Measurements from ENCODE around the gene EPAS1.

The EPAS1 gene

GRCh38 chr2:46320141-46320567 lies 22.9 kb downstream of the EPAS1 start:
- no peak for DNase-seq (ENCODE audit: low read depth in 2 of 2)

- no peak for DNase-seq (ENCODE audit: low read depth in 2 of 2)
These were observed 26.5 kb downstream of the EPAS1 start for GRCh38 chr2:46323730-46324129.

GRCh38 chr2:46325182-46325928 lies 28.1 kb downstream of the EPAS1 start:
- no peak for DNase-seq (ENCODE audit: low read depth in 2 of 2)

- no peak for DNase-seq (ENCODE audit: low read depth in 2 of 2)
These were observed 29.2 kb downstream of the EPAS1 start for GRCh38 chr2:46326231-46326980.

DNA sequence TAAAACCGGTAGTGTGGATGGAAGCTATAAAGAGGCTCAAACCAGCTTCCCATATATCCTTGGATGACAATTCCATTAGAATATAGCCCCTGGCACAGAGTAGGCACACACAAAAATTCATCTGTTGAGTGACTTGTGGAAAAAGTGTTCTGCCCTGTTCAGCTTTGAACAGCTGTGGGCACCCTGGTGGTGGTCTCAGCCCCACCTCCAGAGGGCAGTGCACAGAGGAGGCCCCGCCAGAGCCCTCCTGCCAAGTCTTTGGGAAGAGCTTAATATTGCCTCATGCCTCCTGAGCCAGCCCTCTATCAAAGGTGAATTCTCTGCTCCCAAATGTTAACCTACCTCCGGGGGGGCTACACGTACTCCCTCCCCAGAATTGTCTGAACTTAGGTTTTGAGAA lies 30.4 kb downstream of the EPAS1 start:
- DNase-seq (ENCODE audit: low read depth in 2 of 2), result no peak

DNA sequence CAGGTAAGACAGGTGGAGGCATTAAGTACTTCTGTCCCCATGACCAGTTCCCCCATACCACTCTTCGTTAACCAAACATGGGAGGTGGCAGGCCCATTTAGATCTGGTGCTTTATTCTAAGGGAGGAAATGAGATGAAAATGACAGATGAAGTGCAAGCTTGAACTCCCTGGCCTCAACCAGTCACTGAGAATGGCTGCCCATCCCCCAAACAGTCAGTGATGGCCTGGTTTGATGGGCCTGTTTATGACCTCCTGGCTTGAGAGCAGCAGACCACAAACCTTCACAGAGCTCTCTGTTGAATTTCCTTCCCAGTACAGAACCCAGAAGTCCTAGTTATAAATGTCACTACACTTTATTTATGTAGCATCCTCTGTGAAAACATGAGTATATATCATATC lies 31.1 kb downstream of the EPAS1 start:
- no peak for DNase-seq (ENCODE audit: low read depth in 2 of 2)

DNA sequence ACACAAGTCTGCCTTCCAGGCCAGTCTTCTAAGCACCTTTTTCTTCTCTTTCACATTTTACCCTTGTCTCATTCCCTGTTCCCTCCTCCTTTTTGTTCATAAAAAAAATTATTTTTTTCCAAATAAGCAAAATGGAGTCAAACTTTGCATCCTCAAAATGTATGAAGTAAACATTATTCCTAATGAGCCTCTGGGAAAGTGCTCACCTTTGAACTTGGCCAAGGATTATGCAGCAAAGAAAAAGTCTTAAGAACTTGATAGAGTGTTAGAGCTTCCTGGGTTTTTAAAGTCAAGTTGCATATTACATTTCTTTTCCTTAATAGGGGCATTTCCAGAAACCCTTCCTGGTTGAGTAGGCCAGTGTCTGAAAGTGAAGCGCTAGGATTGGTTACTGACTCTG lies 31.6 kb downstream of the EPAS1 start:
- DNase-seq (ENCODE audit: low read depth in 2 of 2), result no peak

DNA sequence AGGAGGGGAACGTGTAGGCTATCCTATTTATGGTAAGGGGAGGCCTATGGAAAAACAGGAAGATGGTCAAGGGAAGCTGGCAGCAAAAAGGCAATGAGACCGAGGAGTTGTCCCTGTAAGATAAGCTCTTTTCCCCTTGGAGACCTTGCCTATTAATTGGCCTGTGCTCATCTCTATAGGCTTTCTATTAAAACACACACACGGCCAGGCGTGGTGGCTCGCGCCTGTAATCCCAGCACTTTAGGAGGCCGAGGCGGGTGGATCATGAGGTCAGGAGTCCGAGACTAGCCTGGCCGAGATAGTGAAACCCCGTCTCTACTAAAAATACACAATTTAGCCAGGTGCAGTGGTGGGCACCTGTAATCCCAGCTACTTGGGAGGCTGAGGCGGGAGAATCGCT lies 32.1 kb downstream of the EPAS1 start:
- DNase-seq (ENCODE audit: low read depth in 2 of 2), result no peak

GRCh38 chr2:46329803-46330775 lies 32.9 kb downstream of the EPAS1 start:
- DNase-seq (ENCODE audit: low read depth in 2 of 2), result no peak

DNA sequence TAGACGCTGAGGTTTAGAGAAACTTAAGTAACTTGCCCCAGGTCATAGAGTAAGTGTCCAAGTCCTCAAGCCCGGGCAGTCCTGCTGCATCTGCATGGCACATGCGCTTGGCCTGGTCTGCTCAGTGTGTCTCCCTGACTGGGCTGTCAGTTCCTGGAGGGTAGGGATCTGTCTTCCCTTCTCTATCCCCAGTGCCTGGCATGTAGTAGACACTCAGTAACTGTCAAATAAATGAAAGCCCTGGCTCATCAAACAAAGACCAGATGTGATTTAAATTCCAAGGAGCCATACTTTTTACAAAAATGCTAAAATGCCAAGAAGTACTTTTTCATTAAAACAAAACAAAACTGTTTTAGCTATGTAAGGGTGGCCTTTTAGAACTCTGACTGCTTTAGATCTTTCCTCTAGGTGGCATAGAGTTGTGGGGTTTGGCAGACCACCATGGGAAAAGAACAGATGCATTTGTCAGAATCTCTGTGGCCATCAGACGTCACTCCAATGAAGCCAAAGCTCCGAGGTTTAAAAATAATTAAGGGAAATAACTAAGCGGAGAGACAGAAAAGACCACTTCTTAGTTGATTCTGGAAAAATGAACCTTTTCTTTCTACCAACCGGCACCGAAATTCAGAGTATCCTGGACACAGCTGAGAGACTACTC lies 34.0 kb downstream of the EPAS1 start:
- no peak for DNase-seq (ENCODE audit: low read depth in 2 of 2)

- DNase-seq (ENCODE audit: low read depth in 2 of 2), result no peak
These were observed 35.6 kb downstream of the EPAS1 start for GRCh38 chr2:46332686-46333281.

DNA sequence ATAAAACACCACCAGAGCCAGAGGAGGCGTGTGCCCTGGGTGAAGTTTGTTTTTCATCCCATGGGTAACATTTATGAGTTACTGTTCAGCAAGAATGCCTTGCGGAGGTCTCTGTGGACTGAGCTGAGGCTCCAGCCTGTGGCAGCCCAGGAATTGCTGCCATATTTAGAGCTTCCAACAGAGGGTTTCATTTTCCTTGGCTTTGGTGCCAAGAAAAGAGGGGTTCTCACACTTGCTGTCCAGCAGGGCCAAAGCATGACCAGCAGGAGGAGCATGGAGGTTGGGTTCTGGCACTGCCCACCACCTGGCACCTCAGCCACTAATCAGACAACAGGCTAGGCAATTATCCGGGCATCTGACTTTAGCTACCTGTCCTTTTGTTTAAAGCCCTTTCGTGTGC lies 36.7 kb downstream of the EPAS1 start:
- DNase-seq (ENCODE audit: low read depth in 2 of 2), result no peak

DNA sequence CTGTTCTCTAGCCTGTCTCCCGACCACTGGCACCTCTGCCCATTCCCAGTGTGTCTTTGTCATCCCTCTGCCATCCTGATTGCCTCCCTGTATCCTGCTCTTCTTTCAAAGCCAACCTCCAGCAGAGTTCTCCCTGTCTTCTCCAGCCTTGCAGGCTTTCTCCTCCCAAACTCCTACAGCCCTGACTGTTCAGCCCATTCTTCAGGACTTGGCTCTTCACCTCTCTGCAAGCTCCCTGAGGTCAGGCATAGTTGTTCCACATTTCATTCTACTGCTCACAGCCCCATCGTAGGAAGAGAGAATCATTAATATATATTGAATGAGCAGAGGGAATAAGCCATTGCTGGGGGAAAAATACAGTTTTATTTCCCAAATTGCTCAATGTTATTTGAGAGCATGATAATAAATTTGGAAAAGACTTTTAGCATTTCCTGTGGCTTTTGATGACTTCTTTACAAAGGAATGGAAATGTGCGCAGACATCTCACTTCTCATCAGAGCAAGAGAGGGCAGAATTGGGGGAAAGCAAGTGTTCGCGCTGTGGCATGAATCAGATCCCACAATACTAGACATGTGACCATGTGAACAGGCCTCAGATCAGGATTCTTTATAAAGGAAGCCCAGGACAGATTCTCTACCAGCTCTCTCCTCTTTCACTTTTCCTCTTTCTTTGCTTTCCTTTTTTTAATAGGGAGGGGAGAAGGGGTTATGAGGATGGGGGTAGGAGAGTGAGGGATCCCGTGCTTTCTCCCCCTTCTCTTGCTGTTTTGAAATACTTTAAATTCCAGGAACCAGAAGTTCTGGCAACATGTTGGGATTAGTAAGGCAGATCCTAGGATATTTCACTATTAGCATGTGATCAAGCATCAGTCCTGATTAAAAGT lies 37.4 kb downstream of the EPAS1 start:
- no peak for DNase-seq (ENCODE audit: low read depth in 2 of 2)

DNA sequence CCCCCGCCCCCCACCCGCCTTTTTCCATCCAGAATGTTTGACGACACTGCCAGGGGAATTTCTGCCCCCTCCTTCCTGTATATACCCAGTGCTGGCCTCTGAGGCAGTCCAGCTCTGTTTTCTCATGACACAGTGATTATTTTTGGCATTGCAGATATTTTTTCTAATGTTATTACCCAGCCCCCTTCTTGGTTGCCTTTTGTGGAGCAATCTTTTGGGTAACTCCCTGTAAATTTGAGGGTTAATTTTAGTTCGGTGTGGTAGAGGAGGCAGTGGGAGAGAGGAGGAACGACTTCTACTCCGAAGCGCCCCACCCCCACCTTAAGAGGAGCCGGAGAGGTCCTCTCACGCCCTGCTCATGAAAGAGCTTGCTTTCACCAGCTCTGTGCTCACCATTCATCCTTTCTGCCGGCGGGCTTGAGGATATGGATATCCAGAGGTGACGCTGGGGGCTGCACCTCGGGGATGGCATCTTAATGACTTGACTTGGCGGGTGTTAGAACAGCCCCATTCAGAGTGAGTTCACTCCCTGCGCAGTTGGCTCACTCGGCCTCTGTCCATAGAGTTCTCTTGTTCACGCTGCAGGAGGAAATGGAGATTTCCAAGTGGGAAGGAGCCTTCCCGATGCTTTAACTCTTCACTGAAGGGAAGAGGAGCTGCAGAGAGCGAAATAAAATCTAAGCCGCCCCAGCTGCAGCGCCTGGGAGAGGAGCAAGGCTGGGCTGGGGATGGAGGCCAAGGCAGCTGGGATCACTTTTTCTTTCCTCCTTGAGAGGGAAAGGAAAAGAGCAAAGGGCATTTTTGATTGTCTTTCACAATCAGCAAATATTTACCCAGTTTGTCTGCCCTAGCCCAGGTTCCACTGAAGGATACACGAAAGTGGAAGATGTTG lies 38.4 kb downstream of the EPAS1 start:
- no peak for DNase-seq (ENCODE audit: low read depth in 2 of 2)

- DNase-seq (ENCODE audit: low read depth in 2 of 2), result no peak
These were observed 39.2 kb downstream of the EPAS1 start for GRCh38 chr2:46336283-46336959.

GRCh38 chr2:46337208-46337994 lies 40.2 kb downstream of the EPAS1 start:
- DNase-seq (ENCODE audit: low read depth in 2 of 2), result no peak

DNA sequence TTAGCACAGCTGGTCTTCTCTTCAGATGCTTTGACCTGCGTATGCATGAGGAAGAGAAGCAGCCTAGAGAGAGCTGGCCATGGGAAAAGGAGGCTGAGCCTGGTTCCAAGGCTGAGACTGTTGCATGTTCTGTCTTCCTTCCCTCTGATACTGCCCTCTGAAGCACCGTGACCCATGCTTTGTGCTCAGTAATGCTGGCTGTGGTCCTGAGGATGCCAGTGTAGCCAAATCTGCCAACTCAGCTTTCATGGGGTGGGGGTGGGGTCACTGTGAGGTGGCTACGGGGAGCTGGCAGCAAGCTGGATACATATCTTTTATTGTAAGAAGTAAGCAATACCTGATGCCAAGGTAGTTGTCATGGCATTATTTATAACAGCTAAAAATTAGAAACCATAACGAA lies 41.5 kb downstream of the EPAS1 start:
- no peak for DNase-seq (ENCODE audit: low read depth in 2 of 2)

DNA sequence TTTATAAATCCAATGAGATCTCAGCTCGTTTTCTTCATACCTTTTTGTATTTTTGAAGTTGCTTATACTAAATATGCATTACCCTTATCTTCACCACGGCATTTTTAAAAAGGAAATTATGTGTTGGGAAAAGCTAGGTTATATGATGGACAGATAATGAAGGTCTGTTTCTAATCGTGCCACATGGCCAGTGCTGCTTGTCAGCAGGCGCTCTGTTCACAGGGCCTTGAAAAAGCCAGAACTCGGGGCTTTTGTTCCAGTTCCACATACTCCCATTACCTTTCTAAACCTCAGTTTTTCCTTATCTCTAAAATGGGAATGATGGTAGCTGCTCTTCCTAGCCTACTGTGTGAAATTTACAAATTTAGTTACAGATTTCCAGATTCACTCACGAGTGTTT lies 42.0 kb downstream of the EPAS1 start:
- no peak for DNase-seq (ENCODE audit: low read depth in 2 of 2)
